GM12878 (cell line): ENCODE results near the gene MAP3K10. TPM values are rescaled to one million over a fixed set of nuclear protein-coding genes. Genes with fewer than 3 reads are reported as not detected.

ENCODE experiments used
- ATAC-seq: fragments of 200-7000 bp; cut with Tn5 transposase; 3 replicates; pipeline ENCODE4 v1.9.1; 2020; ENCODE audit warnings: mild to moderate bottlenecking, moderate library complexity
- BruUV-seq: library from RNA; stranded (reverse); fragments of 400-500 nt; replicated peaks from 2 replicates; lab custom pipeline; 2021; lab: Mats Ljungman, UMichigan
- CTCF ChIA-PET: fragments of 300-600 bp; sonication (Branson Sonifier 250); formaldehyde crosslinking; extraction: SDS; loops from one replicate; lab custom pipeline; 2021; ENCODE audit warnings: inconsistent platforms; lab: Yijun Ruan, JAX
- POLR2A ChIA-PET: fragments of 350-600 bp; formaldehyde crosslinking; extraction: SDS; loops from one replicate; lab custom pipeline; 2021; ENCODE audit warnings: inconsistent platforms; lab: Charles Lee
- RAD21 ChIA-PET: fragments of 300-600 bp; sonication (Branson Sonifier 250); formaldehyde crosslinking; loops from one replicate; lab custom pipeline; 2023; ENCODE audit warnings: antibody characterized with exemption; ENCODE audit not compliant: unreplicated experiment; lab: Charles Lee
- SMC1A ChIA-PET: fragments of 300-600 bp; sonication (Branson Sonifier 250); formaldehyde crosslinking; loops from one replicate; lab custom pipeline; 2023; ENCODE audit not compliant: unreplicated experiment, uncharacterized antibody; lab: Charles Lee
- DNase-seq: peaks from one replicate; pipeline ENCODE4 v3.0.0-alpha.2; 2011; ENCODE audit warnings: low read depth, low spot score
- FAIRE-seq: peaks from 3 replicates; lab custom pipeline; 2011; peaks lifted over from hg19 to GRCh38; lab: Jason Lieb, UNC
- H2AFZ ChIP-seq: 2 replicates; pipeline ENCODE4 v1.6.0; 2011; ENCODE audit warnings: low read depth, low read length, control low read depth; ENCODE audit not compliant: control insufficient read depth
- H3K27ac ChIP-seq: 2 replicates; pipeline ENCODE4 v1.5.1; 2011; ENCODE audit warnings: control low read depth; ENCODE audit not compliant: control insufficient read depth, insufficient read depth
- H3K27me3 ChIP-seq, 2 experiments: replicated peaks in 1 of 2; 2 replicates each; pipeline versions ENCODE4 v1.6.0 to v1.6.1; 2011; ENCODE audit warnings: low read length in 1 of 2; ENCODE audit not compliant: control insufficient read depth in 2 of 2, insufficient read depth in 2 of 2
- H3K36me3 ChIP-seq, 2 experiments: 2 replicates each; pipeline ENCODE4 v1.5.1; 2011; ENCODE audit warnings: low read length in 1 of 2; ENCODE audit not compliant: control insufficient read depth in 2 of 2, insufficient read depth in 2 of 2
- H3K4me1 ChIP-seq: 2 replicates; pipeline ENCODE4 v1.6.1; 2011; ENCODE audit warnings: mild to moderate bottlenecking, low read length, moderate library complexity, mixed read lengths; ENCODE audit not compliant: control insufficient read depth, insufficient read depth
- H3K4me2 ChIP-seq: 2 replicates; pipeline ENCODE4 v1.6.0; 2011; ENCODE audit warnings: control low read depth; ENCODE audit not compliant: control insufficient read depth, insufficient read depth
- H3K4me3 ChIP-seq: fragments of 200-600 bp; sonication (generic); 2 replicates; pipeline ENCODE4 v1.5.1; 2016
- H3K79me2 ChIP-seq: 2 replicates; pipeline ENCODE4 v1.6.0; 2011; ENCODE audit warnings: low read length; ENCODE audit not compliant: control insufficient read depth, insufficient read depth
- H3K9ac ChIP-seq: 2 replicates; pipeline ENCODE4 v1.8.0; 2011; ENCODE audit warnings: low read length, control low read depth, mixed read lengths; ENCODE audit not compliant: control insufficient read depth, insufficient read depth
- H3K9me3 ChIP-seq: replicated peaks from 3 replicates; pipeline ENCODE4 v1.5.1; 2011; ENCODE audit warnings: mild to moderate bottlenecking, low read length; ENCODE audit not compliant: control insufficient read depth, insufficient read depth
- H4K20me1 ChIP-seq: 2 replicates; pipeline ENCODE4 v1.6.0; 2011; ENCODE audit not compliant: control insufficient read depth, insufficient read depth
- BCL3 ChIP-seq: IDR thresholded peaks from 2 replicates; pipeline ENCODE4 v1.6.1; 2011; ENCODE audit warnings: borderline replicate concordance, low read depth, mild to moderate bottlenecking, moderate library complexity, low read length; ENCODE audit not compliant: insufficient read depth, poor library complexity, severe bottlenecking
- FOXK2 ChIP-seq: fragments of 450-650 bp; IDR thresholded peaks from 2 replicates; pipeline ENCODE4 v1.6.1; 2017; ENCODE audit warnings: mild to moderate bottlenecking, moderate library complexity
- POLR2A ChIP-seq: IDR thresholded peaks from 2 replicates; pipeline ENCODE4 v1.6.1; 2011; ENCODE audit warnings: low read depth, mild to moderate bottlenecking, low read length
- ZNF207 ChIP-seq: fragments of 450-650 bp; IDR thresholded peaks from 2 replicates; pipeline ENCODE4 v1.6.1; 2014; ENCODE audit warnings: antibody characterized with exemption, mild to moderate bottlenecking, borderline replicate concordance
- WGBS: methylation state at CpG from one replicate; pipeline ENCODE4 v1.1.6; 2016; ENCODE audit warnings: low lambda C conversion rate; ENCODE audit not compliant: insufficient replicate concordance, insufficient coverage; ENCODE audit errors: missing lambda C conversion rate; 5-methylcytosine and 5-hydroxymethylcytosine counted together
- in situ Hi-C: fragments of 300-500 bp; cut with MboI; formaldehyde crosslinking; loops from 9 replicates; pipeline ENCODE4 v1.14.3; 2018; ENCODE audit warnings: mixed read lengths
- intact Hi-C: fragments of 100-400 bp; cut with micrococcal nuclease; formaldehyde crosslinking; loops from one replicate; pipeline ENCODE4 v1.14.2; 2022; ENCODE audit not compliant: unreplicated experiment
- polyA plus RNA-seq, 11 experiments: library from polyadenylated mRNA; depleted of rRNA in 4 of 11; unstranded in 6 of 11; stranded (reverse) in 5 of 11; fragments of >200 nt; fragmentation: Nextera tagmentation in 4 of 11; fragmentation: Illumina TruSeq in 1 of 11; extraction: Ambion mirVana in 4 of 11; extraction: Trizol in 1 of 11; gene quantifications; 1 replicate in 1 of 11; 2 replicates in 10 of 11; pipeline versions ENCODE4 v1.2.1 to v1.2.3, GENCODE V29; 2011 to 2016; ENCODE audit warnings: inconsistent platforms in 2 of 11, missing spikeins in 2 of 11, low read depth in 1 of 11
- total RNA-seq, 4 experiments: library from RNA; depleted of rRNA in 3 of 4; stranded (reverse); fragments of >200 nt in 3 of 4; fragmentation: Illumina TruSeq in 1 of 4; extraction: Trizol in 1 of 4; gene quantifications; 2 replicates each; pipeline versions ENCODE4 v1.2.1 to v1.2.3, GENCODE V29; 2013 to 2021

The MAP3K10 gene
- total and polyA plus RNA-seq, 10 of the 15 experiments (the other 5 are each of a cell fraction or from before 2014, with no cell fraction given): 0.11 to 16.6 (median 2.6) TPM

- Histone ChIP-seq H3K79me2 (no peaks in the 10 kb centered on the region), H4K20me1 (no peaks in the 10 kb centered on the region), H3K4me2 (no peak overlapping the region), H3K4me3 (no peak overlapping the region), H3K27me3 (peaks cover 0 to under 1% of the 10 kb centered on the region in 2 experiments; a peak in 3 of 4 replicates), H3K9me3 (no peaks in the 10 kb centered on the region), H3K27ac (no peak overlapping the region), H3K36me3 (peaks cover 7 to 20% of the 10 kb centered on the region in 2 experiments; a peak in 3 of 4 replicates), H3K9ac (no peak overlapping the region), H2AFZ (no peak overlapping the region), H3K4me1 (no peaks in the 10 kb centered on the region)
- DNase-seq (no peak), FAIRE-seq (no peak), ATAC-seq (no peak)
- SMC1A ChIA-PET: no interaction called here
- RAD21 ChIA-PET: no interaction called here
- peak; percentile 8 for TF ChIP-seq POLR2A
- no peak for TF ChIP-seq BCL3
- 0 out of 2 replicates have a peak, but pooled peaks have one; percentile 23 for TF ChIP-seq FOXK2
- TF ChIP-seq ZNF207: no peak
- CTCF ChIA-PET: interaction anchor here (1.2 kb wide), 1 partner anchor 92 kb away, joined by 4 read pairs; no protein-coding TSS in a partner anchor
- intact Hi-C loops (no loop called here), in situ Hi-C loops (no loop called here)
- POLR2A ChIA-PET: no interaction called here
- BruUV-seq: no TSS peak
- 91% methylated on average over 14 of the region's 16 CpGs for WGBS
These were observed 40.6 kb downstream of the MAP3K10 start for GRCh38 chr19:40231544-40232424.
